GM19452 (cell line): ENCODE results near the gene OSCP1.

Experiments
- ATAC-seq: cut with Tn5 transposase; IDR thresholded peaks from one replicate; pipeline ENCODE4 v1.9.1; 2021; ENCODE audit not compliant: unreplicated experiment

OSCP1 gene

DNA sequence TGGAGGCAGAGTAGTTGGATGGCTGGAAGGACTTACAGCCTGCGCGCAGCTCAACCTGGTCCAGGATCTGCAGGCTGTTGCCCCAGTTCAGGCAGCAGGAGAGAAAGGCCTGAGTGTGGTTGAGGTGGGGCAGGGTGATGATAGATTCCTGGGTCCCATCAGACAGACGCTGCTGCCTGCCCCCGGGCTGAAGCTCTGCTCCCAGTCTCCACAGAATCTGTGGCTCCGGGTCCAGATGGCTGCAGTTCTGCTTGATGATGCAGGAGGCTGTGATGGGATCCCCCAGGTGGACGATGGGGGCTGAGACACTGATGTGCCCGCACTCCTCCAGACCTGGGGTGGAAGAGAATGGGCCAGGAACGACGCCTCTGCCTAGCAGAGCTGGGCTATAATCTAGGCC lies 25.1 kb upstream of the OSCP1 start:
- ATAC-seq: no peak

DNA sequence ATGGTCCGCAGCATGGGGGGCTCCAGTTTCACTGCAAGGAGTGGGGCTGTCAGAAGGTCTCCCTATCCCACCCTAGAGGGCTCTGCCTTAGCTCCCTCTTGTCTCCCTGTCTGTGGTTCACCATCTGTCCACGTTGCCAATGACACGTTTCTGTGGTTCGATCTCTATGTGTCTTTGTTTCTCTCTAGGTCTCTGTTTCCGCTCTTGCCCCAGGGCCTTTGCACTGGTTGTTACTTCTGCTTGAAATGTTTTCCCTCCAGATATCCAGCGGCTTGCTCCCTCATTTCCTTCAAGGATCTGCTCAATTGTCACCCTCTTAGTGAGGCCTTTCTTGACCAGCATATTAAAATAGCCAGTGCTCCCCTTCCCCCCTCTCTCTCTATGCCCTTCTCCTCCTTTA lies 22.4 kb upstream of the OSCP1 start:
- ATAC-seq: no peak

DNA sequence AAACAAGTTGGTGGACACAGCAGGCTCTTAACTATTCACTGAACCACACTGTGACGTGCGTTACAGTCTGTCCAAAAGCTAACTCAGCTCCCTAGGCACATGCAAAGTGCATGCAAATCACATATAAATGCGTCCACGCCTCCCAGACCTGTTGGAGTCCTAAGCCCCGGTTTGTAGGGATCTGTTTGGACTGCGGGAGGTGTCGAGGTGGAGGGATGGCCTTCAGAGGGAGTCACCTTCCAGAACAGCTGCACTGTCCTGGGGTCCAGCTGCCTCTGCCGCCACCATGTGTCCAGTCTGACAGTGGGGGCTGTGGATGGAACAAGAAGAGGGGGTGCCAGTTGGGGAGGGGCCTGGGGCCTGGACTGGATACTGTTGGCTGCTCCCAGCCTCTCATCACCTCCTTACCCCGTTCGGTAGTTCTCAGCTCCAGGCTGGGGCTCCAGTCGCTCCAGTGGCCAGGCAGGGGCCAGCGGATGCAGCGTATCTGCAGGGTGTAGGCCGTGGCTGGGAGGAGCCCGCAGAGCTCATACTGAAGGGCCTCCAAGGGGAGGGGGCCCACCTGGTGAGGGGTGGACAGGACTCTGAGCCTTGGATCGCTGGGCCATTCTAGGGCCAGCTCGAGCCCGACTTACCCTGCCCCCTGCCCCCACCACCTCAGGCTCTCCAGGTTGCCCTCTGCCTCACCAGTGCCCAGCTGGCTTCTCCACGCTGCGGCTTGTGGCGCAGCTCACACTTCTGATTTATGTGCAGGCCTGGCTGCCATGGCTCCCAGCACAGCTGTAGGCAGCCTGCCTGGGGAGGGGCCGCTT lies 21.8 kb upstream of the OSCP1 start:
- ATAC-seq: no peak

DNA sequence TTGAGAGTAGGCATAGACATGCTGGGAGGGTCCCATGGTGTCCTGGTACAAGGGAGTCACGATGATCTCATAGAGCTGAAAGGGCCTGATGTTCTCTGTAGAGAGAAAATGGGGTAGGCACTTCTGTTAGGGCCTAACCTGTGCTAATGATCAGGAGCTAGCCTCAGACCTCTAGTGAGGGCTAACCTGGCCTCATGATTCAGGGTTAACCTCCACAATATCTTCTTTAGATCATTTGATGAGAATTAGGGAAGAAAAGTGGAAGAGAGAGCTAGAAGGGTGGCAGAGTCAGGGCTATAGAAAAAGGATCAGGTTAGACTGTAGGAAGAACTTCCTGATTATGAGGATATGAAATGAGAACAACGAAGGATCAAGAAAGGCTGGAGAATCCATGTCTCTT lies 18.9 kb upstream of the OSCP1 start:
- no peak for ATAC-seq

GRCh38 chr1:36467700-36468455 lies 17.6 kb upstream of the OSCP1 start:
- ATAC-seq: no peak

DNA sequence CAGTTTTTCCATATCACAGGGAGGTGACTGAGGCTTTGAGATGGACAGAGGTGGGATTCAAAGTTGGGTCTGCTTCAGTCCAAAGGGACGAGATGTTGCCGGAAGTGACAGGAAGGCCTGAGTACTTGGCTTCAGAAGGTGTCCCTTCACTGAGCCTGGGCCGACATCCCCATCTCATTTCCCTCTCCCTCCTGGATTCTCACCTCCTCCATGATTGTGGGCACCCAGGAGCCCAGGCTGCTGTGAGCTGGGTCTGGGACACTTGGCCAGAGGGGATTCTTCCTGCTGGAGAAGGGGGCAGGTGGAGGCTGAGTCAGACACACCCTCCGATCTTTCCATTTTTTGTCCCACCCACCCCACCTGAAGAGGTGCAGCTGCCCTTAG lies 16.8 kb upstream of the OSCP1 start:
- ATAC-seq: no peak

DNA sequence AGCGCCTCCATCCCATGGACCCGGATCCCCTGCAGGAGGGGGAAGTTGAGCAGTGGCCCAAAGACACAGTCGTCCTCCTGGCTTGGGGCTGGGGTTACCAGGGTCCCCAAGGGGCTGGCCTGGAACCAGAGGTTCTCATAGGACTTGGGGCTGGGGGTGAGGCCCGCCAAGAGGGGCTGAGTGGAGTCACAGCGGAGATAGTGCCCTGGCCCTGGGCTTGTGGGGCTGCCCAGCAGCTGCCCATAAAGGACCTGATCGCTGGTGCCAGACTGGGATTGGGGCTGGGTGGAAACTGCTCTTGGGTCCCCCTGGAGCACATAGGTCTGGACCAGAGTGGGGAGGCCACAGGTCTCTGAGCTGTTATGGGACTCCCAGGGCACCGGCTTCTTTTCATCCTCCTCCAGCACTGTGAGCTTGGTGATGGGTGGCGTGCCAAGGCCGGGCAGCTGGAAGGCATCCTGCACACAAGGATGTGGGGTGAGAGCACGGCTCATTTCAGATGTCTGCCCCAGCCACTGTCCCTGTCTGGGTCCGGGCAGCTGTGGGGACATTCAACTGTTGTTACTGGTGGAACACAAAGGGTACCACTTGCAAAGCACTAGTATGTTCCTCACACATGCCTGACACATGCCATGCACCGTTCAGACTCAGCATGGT lies 16.2 kb upstream of the OSCP1 start:
- no peak for ATAC-seq

GRCh38 chr1:36465731-36466369 lies 15.6 kb upstream of the OSCP1 start:
- ATAC-seq: no peak

- ATAC-seq: peak; percentile 26
Observed at GRCh38 chr1:36464605-36465393, 14.5 kb upstream of the OSCP1 start.

- ATAC-seq: peak; percentile 94
Observed at GRCh38 chr1:36463803-36464604, 13.8 kb upstream of the OSCP1 start, which contains the start of gene MRPS15. Gene MRPS15 (minus strand): TSS chr1:36464384. CDS start chr1:36464275, 109 bp downstream.

- no peak for ATAC-seq
Observed at GRCh38 chr1:36463463-36463802, 13.2 kb upstream of the OSCP1 start.

DNA sequence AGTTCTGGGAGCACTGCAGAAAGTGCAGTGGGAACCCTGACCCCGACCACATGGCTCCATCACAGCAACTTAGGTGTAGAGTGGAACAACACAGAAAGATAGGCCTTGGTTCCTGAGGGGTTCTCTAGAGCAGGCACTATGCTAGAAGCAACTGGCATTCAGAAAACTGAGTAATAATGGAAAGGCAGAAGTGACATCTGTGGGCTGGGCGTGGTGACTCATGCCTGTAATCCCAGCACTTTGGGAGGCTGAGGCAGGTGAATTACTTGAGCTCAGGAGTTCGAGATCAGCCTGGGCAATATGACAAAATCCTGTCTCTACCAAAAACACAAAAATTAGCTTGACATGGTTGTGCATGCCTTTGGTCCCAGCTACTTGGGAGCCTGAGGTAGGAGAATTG lies 8.7 kb upstream of the OSCP1 start:
- ATAC-seq: no peak

GRCh38 chr1:36457691-36458090 lies 7.4 kb upstream of the OSCP1 start:
- ATAC-seq: no peak

GRCh38 chr1:36456391-36456928 lies 6.2 kb upstream of the OSCP1 start:
- ATAC-seq: no peak

GRCh38 chr1:36455386-36455785 lies 5.1 kb upstream of the OSCP1 start:
- ATAC-seq: no peak

DNA sequence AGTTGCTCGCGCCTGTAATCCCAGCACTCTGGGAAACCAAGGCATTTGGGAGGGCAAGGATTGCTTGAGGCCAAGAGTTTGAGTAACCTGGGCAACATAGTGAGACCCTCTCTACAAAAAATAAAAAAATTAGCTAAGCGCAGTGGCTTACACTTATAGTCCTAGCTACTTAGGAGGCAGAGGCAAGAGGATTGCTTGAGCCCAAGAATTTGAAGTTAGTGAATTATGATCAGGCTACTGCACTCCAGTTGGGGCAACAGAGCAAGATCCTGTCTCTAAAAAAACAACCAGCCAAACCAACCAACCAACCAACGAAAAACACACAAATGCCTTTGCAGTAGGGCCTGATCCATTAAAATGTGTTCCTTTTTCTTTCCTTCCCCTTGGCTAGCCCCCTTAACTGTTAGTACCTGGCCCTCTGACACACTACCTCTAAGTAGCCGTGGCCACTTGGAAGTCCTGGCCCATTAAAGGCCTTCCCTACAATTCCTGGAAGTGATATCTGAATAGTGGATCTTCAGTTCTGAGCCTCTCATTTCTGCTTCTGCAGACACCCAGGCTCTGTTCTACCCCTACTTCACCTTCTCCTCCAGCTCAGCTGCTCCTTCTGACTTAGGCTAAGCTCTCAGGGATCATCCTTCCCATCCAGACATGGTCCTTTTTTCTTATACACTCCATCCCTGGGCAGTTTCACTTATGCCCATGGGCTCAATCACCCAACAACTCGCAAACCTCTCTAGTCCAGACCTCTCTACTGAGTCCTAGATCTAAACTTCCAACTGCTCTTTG lies 3.5 kb upstream of the OSCP1 start:
- ATAC-seq: no peak

DNA sequence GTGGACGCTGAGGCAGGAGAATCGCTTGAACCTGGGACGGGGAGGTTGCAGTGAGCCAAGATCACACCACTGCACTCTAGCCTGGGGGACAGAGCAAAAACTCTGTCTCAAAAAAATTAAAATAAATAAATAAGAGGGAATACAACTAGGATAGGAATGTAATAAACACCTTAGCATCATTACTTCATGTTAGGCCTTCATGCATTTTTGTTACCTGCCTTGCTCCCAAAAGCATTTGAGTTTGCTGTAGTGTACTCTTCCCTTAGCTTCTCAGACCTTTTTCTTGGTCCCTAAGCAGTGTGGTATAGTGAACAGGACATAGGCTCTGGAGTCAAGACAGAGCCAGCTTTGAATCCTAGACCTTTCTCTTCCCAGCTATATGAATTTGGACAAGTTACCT lies 2.8 kb upstream of the OSCP1 start:
- no peak for ATAC-seq

GRCh38 chr1:36450919-36451305 lies 661 bp upstream of the OSCP1 start:
- no peak for ATAC-seq

DNA sequence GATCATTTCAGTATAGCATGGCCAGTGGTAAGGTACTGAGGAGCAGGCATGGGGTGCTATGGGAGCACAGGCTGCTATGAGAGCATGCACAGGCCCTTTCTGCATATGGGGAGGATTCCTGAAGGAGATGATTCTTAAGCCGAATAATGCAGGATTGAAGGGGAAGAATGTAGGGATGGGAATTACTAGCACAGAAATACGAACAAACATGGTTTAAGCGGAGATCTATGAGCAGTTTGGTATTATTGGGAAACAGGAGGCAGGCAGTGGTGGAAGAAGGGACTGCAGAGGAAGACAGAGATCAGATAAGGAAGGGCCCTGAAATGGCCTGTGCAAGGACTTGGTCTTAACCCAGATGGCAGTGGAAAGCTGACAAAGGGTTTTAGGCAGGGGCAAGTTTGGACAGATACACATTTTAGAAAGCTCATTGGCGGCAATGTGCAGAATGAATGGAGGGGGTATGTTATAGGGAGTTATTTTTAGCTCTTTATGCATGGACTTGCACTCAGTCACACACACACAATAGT lies 1.7 kb downstream of the OSCP1 start:
- ATAC-seq: no peak
